Neuronal stem cell (in vitro differentiated cells): ENCODE results near the gene MCAT.

Source experiments
- DNase-seq: peaks from one replicate; pipeline ENCODE4 v3.0.0-alpha.2; 2013; ENCODE audit warnings: low spot score
- H2AFZ ChIP-seq: one replicate; pipeline ENCODE4 v1.6.1; 2013; ENCODE audit warnings: mild to moderate bottlenecking, low read length, inconsistent platforms
- H2AK5ac ChIP-seq: 2 replicates; pipeline ENCODE4 v1.6.1; 2013; ENCODE audit warnings: low read depth, mild to moderate bottlenecking, inconsistent platforms, low read length, moderate library complexity, mixed read lengths
- H2BK120ac ChIP-seq: 2 replicates; pipeline ENCODE4 v1.6.1; 2013; ENCODE audit warnings: low read depth, mild to moderate bottlenecking, inconsistent platforms, low read length, moderate library complexity, mixed read lengths
- H2BK12ac ChIP-seq: one replicate; pipeline ENCODE4 v1.6.1; 2013; ENCODE audit warnings: low read length, inconsistent platforms
- H2BK15ac ChIP-seq: 2 replicates; pipeline ENCODE4 v1.6.1; 2013; ENCODE audit warnings: mild to moderate bottlenecking, low read length, inconsistent platforms, mixed read lengths
- H2BK5ac ChIP-seq: one replicate; pipeline ENCODE4 v1.6.1; 2013; ENCODE audit warnings: inconsistent platforms, mild to moderate bottlenecking, low read length, moderate library complexity
- H3K14ac ChIP-seq: one replicate; pipeline ENCODE4 v1.6.1; 2013; ENCODE audit warnings: low read length, inconsistent platforms
- H3K18ac ChIP-seq: 2 replicates; pipeline ENCODE4 v1.6.1; 2013; ENCODE audit warnings: low read length, inconsistent platforms
- H3K23ac ChIP-seq: 2 replicates; pipeline ENCODE4 v1.6.1; 2013; ENCODE audit warnings: low read depth, mild to moderate bottlenecking, mixed read lengths, low read length, inconsistent platforms; ENCODE audit not compliant: poor library complexity
- H3K27ac ChIP-seq: replicated peaks from 3 replicates; pipeline ENCODE4 v1.5.1; 2013; ENCODE audit warnings: low read length, inconsistent platforms
- H3K27me3 ChIP-seq, 3 experiments: 2 replicates each; pipeline ENCODE4 v1.6.1; 2013; ENCODE audit warnings: low read length in 3 of 3, mild to moderate bottlenecking in 2 of 3, inconsistent platforms in 1 of 3, low read depth in 1 of 3, mixed read lengths in 1 of 3, moderate library complexity in 1 of 3; ENCODE audit not compliant: control insufficient read depth in 3 of 3, insufficient read depth in 3 of 3
- H3K36me3 ChIP-seq, 2 donors: replicated peaks in 1 of 2; 2 replicates each; pipeline ENCODE4 v1.6.1; 2013; ENCODE audit warnings: low read length in 2 of 2; ENCODE audit not compliant: control insufficient read depth in 2 of 2, insufficient read depth in 2 of 2
- H3K4ac ChIP-seq: 2 replicates; pipeline ENCODE4 v1.6.1; 2013; ENCODE audit warnings: inconsistent platforms, mild to moderate bottlenecking, low read length, moderate library complexity
- H3K4me1 ChIP-seq, 2 donors: 1 replicate in 1 of 2; 2 replicates in 1 of 2; pipeline ENCODE4 v1.6.1; 2013; ENCODE audit warnings: low read length in 2 of 2, low read depth in 1 of 2; ENCODE audit not compliant: control insufficient read depth in 2 of 2, insufficient read depth in 1 of 2
- H3K4me2 ChIP-seq: one replicate; pipeline ENCODE4 v1.6.1; 2013; ENCODE audit warnings: mild to moderate bottlenecking, low read length, inconsistent platforms; ENCODE audit not compliant: insufficient read depth, poor library complexity, severe bottlenecking
- H3K4me3 ChIP-seq, 2 donors: 2 replicates each; pipeline ENCODE4 v1.5.1; 2013; ENCODE audit warnings: low read length in 2 of 2, mild to moderate bottlenecking in 2 of 2, inconsistent platforms in 1 of 2, moderate library complexity in 1 of 2
- H3K79me1 ChIP-seq: one replicate; pipeline ENCODE4 v1.6.1; 2013; ENCODE audit warnings: low read depth, mild to moderate bottlenecking, inconsistent platforms, low read length, moderate library complexity
- H3K9ac ChIP-seq: one replicate; pipeline ENCODE4 v1.6.1; 2013; ENCODE audit warnings: mild to moderate bottlenecking, low read depth, low read length, inconsistent platforms; ENCODE audit not compliant: poor library complexity
- H3K9me3 ChIP-seq, 2 donors: replicated peaks in 1 of 2; 2 replicates each; pipeline versions ENCODE3 to v1.6.1; 2013; ENCODE audit warnings: low read length in 2 of 2, mild to moderate bottlenecking in 2 of 2, inconsistent platforms in 1 of 2, low read depth in 1 of 2, mixed read lengths in 1 of 2, moderate library complexity in 1 of 2; ENCODE audit not compliant: control insufficient read depth in 2 of 2, insufficient read depth in 1 of 2
- H4K8ac ChIP-seq: one replicate; pipeline ENCODE4 v1.6.1; 2013; ENCODE audit warnings: low read depth, mild to moderate bottlenecking, inconsistent platforms, low read length, moderate library complexity
- H4K91ac ChIP-seq: one replicate; pipeline ENCODE4 v1.6.1; 2013; ENCODE audit warnings: low read length, low read depth, mild to moderate bottlenecking, inconsistent platforms; ENCODE audit not compliant: poor library complexity
- WGBS, 2 donors: extraction: QIAGEN DNeasy Blood & Tissue Kit; methylation state at CpG; one replicate each; pipeline ENCODE4 v1.1.7; 2013; ENCODE audit warnings: missing lambda C conversion rate in 2 of 2, mixed read lengths in 1 of 2; ENCODE audit not compliant: insufficient read length in 2 of 2, insufficient replicate concordance in 1 of 2; ENCODE audit errors: extremely low coverage in 2 of 2; 5-methylcytosine and 5-hydroxymethylcytosine counted together

Gene MCAT

GRCh38 chr22:43180670-43181069 is 37.5 kb upstream of the MCAT start:
- H2AFZ ChIP-seq, result no peak overlapping the region
- no peak overlapping the region for H3K4me2 ChIP-seq
- H3K79me1 ChIP-seq, result peaks cover 21% of the 10 kb centered on the region
- H3K4me1 ChIP-seq, result peaks cover 4% of the 10 kb centered on the region in 2 donors
- H3K4me3 ChIP-seq, result peak overlapping the region in 1 of 2 donors; percentile 59
- H2BK12ac ChIP-seq, result no peak overlapping the region
- no peaks in the 10 kb centered on the region for H3K27me3 ChIP-seq
- H2BK120ac ChIP-seq, result no peak overlapping the region
- H3K9ac ChIP-seq, result no peak overlapping the region
- no peak overlapping the region for H2AK5ac ChIP-seq
- H3K36me3 ChIP-seq, result peaks cover 49 to 65% of the 10 kb centered on the region in 2 donors
- H2BK5ac ChIP-seq, result no peak overlapping the region
- H4K91ac ChIP-seq, result peak overlapping the region; percentile 64
- H2BK15ac ChIP-seq, result no peak overlapping the region
- peak overlapping the region; percentile 21 for H3K14ac ChIP-seq
- no CpG with 5 or more reads among the region's 15 CpGs for WGBS, 2 donors
- H3K4ac ChIP-seq, result peak overlapping the region; percentile 66
- peaks cover 0 to 4% of the 10 kb centered on the region in 2 donors for H3K9me3 ChIP-seq
- peak overlapping the region; percentile 73 for H3K23ac ChIP-seq
- no peak overlapping the region for H4K8ac ChIP-seq
- DNase-seq, result no peak
- H3K27ac ChIP-seq, result no peak overlapping the region
- no peak overlapping the region for H3K18ac ChIP-seq

GRCh38 chr22:43179911-43180195 is 36.7 kb upstream of the MCAT start:
- Histone ChIP-seq H3K36me3 (peaks cover 53 to 72% of the 10 kb centered on the region in 2 donors), H2AK5ac (no peak overlapping the region), H3K79me1 (peaks cover 16% of the 10 kb centered on the region), H3K18ac (no peak overlapping the region), H4K8ac (no peak overlapping the region), H3K27me3 (no peaks in the 10 kb centered on the region), H3K4me3 (peak overlapping the region in 1 of 2 donors; percentile 25), H2BK120ac (no peak overlapping the region), H2BK15ac (no peak overlapping the region), H2BK5ac (no peak overlapping the region), H3K9ac (no peak overlapping the region), H3K27ac (no peak overlapping the region), H2BK12ac (no peak overlapping the region), H3K23ac (no peak overlapping the region), H3K14ac (no peak overlapping the region), H3K4me1 (no peaks in the 10 kb centered on the region), H3K4ac (no peak overlapping the region), H3K9me3 (peaks cover 0 to 4% of the 10 kb centered on the region in 2 donors), H3K4me2 (no peak overlapping the region), H4K91ac (no peak overlapping the region), H2AFZ (no peak overlapping the region)
- no CpG with 5 or more reads among the region's 15 CpGs for WGBS, 2 donors
- DNase-seq, result no peak

- no CpG with 5 or more reads among the region's 25 CpGs for WGBS, 2 donors
These were observed 36.1 kb upstream of the MCAT start for GRCh38 chr22:43179146-43179910.

GRCh38 chr22:43177479-43177878 is 34.3 kb upstream of the MCAT start:
- no peak overlapping the region for H4K91ac ChIP-seq
- H3K14ac ChIP-seq, result no peak overlapping the region
- H2BK15ac ChIP-seq, result no peak overlapping the region
- no peak overlapping the region for H2BK120ac ChIP-seq
- WGBS, 2 donors, result no CpG with 5 or more reads among the region's 7 CpGs
- H3K4me1 ChIP-seq, result no peaks in the 10 kb centered on the region
- peaks cover 13% of the 10 kb centered on the region for H3K79me1 ChIP-seq
- H3K23ac ChIP-seq, result no peak overlapping the region
- no peaks in the 10 kb centered on the region for H3K27me3 ChIP-seq
- H3K18ac ChIP-seq, result no peak overlapping the region
- H3K4me2 ChIP-seq, result no peak overlapping the region
- no peak overlapping the region for H3K9ac ChIP-seq
- H3K27ac ChIP-seq, result no peak overlapping the region
- H3K4ac ChIP-seq, result no peak overlapping the region
- H4K8ac ChIP-seq, result no peak overlapping the region
- H3K9me3 ChIP-seq, result peaks cover 0 to 4% of the 10 kb centered on the region in 2 donors
- no peak overlapping the region for H2AFZ ChIP-seq
- no peak overlapping the region for H2BK12ac ChIP-seq
- H3K4me3 ChIP-seq, result no peak overlapping the region
- H2BK5ac ChIP-seq, result no peak overlapping the region
- DNase-seq, result no peak
- H3K36me3 ChIP-seq, result peaks cover 64 to 89% of the 10 kb centered on the region in 2 donors
- H2AK5ac ChIP-seq, result no peak overlapping the region

More at GRCh38 chr22:43179146-43179910, 36.1 kb upstream of the MCAT start:
- Histone ChIP-seq H4K8ac (no peak overlapping the region), H3K4me1 (no peaks in the 10 kb centered on the region), H3K14ac (no peak overlapping the region), H3K4ac (no peak overlapping the region), H2BK5ac (no peak overlapping the region), H4K91ac (no peak overlapping the region), H2AFZ (no peak overlapping the region), H3K9ac (no peak overlapping the region), H3K18ac (peak overlapping the region; percentile 33), H2BK15ac (no peak overlapping the region), H3K4me3 (peak overlapping the region in 1 of 2 donors; percentile 25), H3K79me1 (peaks cover 16% of the 10 kb centered on the region), H3K27me3 (no peaks in the 10 kb centered on the region), H2BK12ac (no peak overlapping the region), H3K36me3 (peaks cover 58 to 77% of the 10 kb centered on the region in 2 donors), H3K4me2 (no peak overlapping the region), H3K27ac (no peak overlapping the region), H3K23ac (no peak overlapping the region), H3K9me3 (peaks cover 0 to 4% of the 10 kb centered on the region in 2 donors), H2BK120ac (no peak overlapping the region), H2AK5ac (no peak overlapping the region)
- DNase-seq, result no peak
